OCI-LY1 (cell line): ENCODE data around the gene FRAS1.

Experiments used
- CTCF ChIP-seq: fragments of 200-600 bp; sonication (generic), shearing (Covaris generic); IDR thresholded peaks from 2 replicates; pipeline ENCODE4 v1.5.1; 2017; ENCODE audit warnings: mild to moderate bottlenecking, antibody characterized with exemption, low read length, moderate library complexity, mixed read lengths
- EZH2 ChIP-seq: fragments of 200-600 bp; sonication (generic), shearing (Covaris generic); IDR thresholded peaks from 2 replicates; pipeline ENCODE4 v1.8.0; 2017; ENCODE audit warnings: borderline replicate concordance, mixed run types, mild to moderate bottlenecking, antibody characterized with exemption, low read length, moderate library complexity, mixed read lengths

GRCh38 chr4:78510108-78510507 lies 453.0 kb downstream of the FRAS1 start:
- TF ChIP-seq CTCF (no peak), EZH2 (no peak)
